Testis (tissue), 3 donors: ENCODE measurements around the gene OLFML2B. TPM values are rescaled to one million over a fixed set of nuclear protein-coding genes. Genes with fewer than 3 reads are reported as not detected.

Experiments used
- DNase-seq: peaks from one replicate; pipeline ENCODE4 v3.0.0-alpha.2; 2019
- H3K27ac ChIP-seq, 2 donors: fragments of 200-600 bp; sonication (generic); one replicate each; pipeline ENCODE4 v1.5.1; 2019
- H3K27me3 ChIP-seq: fragments of 200-600 bp; sonication (generic); one replicate; pipeline ENCODE4 v1.5.1; 2019
- H3K36me3 ChIP-seq: fragments of 200-600 bp; sonication (generic); one replicate; pipeline ENCODE4 v1.5.1; 2017; ENCODE audit warnings: low read depth; ENCODE audit errors: missing control alignments
- H3K4me1 ChIP-seq: fragments of 200-600 bp; sonication (generic); one replicate; pipeline ENCODE4 v1.5.1; 2019
- H3K4me3 ChIP-seq, 2 donors: fragments of 200-600 bp; sonication (generic); one replicate each; pipeline ENCODE4 v1.5.1; 2017 to 2019
- H3K9me3 ChIP-seq: fragments of 200-600 bp; sonication (generic); one replicate; pipeline ENCODE4 v1.5.1; 2017
- CTCF ChIP-seq, 3 experiments: fragments of 450-650 bp in 2 of 3; fragments of 200-600 bp in 1 of 3; sonication (generic) in 1 of 3; IDR thresholded peaks; one replicate each; pipeline ENCODE4 v1.5.1; 2016 to 2019; ENCODE audit warnings: antibody characterized with exemption in 3 of 3, mild to moderate bottlenecking in 2 of 3, moderate library complexity in 1 of 3
- POLR2A ChIP-seq: fragments of 450-650 bp; IDR thresholded peaks from one replicate; pipeline ENCODE4 v1.6.1; 2017; ENCODE audit warnings: antibody characterized with exemption, mild to moderate bottlenecking, moderate library complexity
- WGBS, 2 donors: methylation state at CpG; one replicate each; pipeline ENCODE4 v1.1.5; 2018; 5-methylcytosine and 5-hydroxymethylcytosine counted together
- intact Hi-C: fragments of 100-400 bp; cut with DNase I; formaldehyde crosslinking; loops from one replicate; pipeline ENCODE4 v1.15.1; 2023; ENCODE audit warnings: low total_unique reads
- polyA plus RNA-seq: library from polyadenylated mRNA; stranded (reverse); fragments of 350-450 nt; fragmentation: Illumina TruSeq; extraction: RNeasy Lipid Tissue Mini Kit (QIAGEN cat#74804); gene quantifications from one replicate; pipeline ENCODE4 v1.2.3, GENCODE V29; 2014; ENCODE audit warnings: low read depth, low replicate concordance; ENCODE audit not compliant: insufficient read depth
- total RNA-seq, 2 donors: library from RNA; depleted of rRNA; stranded (reverse); fragments of >200 nt; gene quantifications; one replicate each; pipeline ENCODE4 v1.2.3, GENCODE V29; 2016

OLFML2B gene
- total and polyA plus RNA-seq, 3 donors from 2014 or later = 31.3 to 57.9 (median 40.4) TPM

- TF ChIP-seq CTCF (IDR thresholded peaks at IDR 0.05) = no peak
- no peak for TF ChIP-seq POLR2A
- Histone ChIP-seq H3K4me3 (no peak overlapping the region), H3K36me3 (no peaks in the 10 kb centered on the region), H3K27me3 (no peaks in the 10 kb centered on the region), H3K27ac (no peak overlapping the region), H3K4me1 (peaks cover 3% of the 10 kb centered on the region), H3K9me3 (no peaks in the 10 kb centered on the region)
- intact Hi-C loops = no loop called here
- no peak for DNase-seq
- 90 to 91% methylated on average over 11 of the region's 11 CpGs for WGBS, 2 donors
Measured at GRCh38 chr1:161993576-161993975, 30.1 kb downstream of the OLFML2B start.

- Histone ChIP-seq H3K27ac (no peak overlapping the region), H3K4me1 (peaks cover 3% of the 10 kb centered on the region)
- 90 to 93% methylated on average over 5 of the region's 5 CpGs for WGBS, 2 donors
Measured at GRCh38 chr1:161989786-161990185, 33.9 kb downstream of the OLFML2B start.

GRCh38 chr1:161989108-161989507, 34.6 kb downstream of the OLFML2B start:
- peaks cover 3% of the 10 kb centered on the region for H3K4me1 ChIP-seq
- H3K27me3 ChIP-seq = no peaks in the 10 kb centered on the region
- no peak overlapping the region for H3K4me3 ChIP-seq
- TF ChIP-seq POLR2A (no peak), CTCF (IDR thresholded peaks at IDR 0.05) (no peak)
- no peak overlapping the region for H3K27ac ChIP-seq
- H3K36me3 ChIP-seq = no peaks in the 10 kb centered on the region
- no peaks in the 10 kb centered on the region for H3K9me3 ChIP-seq
- intact Hi-C loops = no loop called here
- no peak for DNase-seq

More at GRCh38 chr1:161989786-161990185, 33.9 kb downstream of the OLFML2B start:
- Histone ChIP-seq H3K4me3 (no peak overlapping the region), H3K36me3 (no peaks in the 10 kb centered on the region), H3K9me3 (no peaks in the 10 kb centered on the region), H3K27me3 (no peaks in the 10 kb centered on the region)
- TF ChIP-seq CTCF (IDR thresholded peaks at IDR 0.05) = no peak
- TF ChIP-seq POLR2A = no peak
- intact Hi-C loops = no loop called here
- DNase-seq = no peak

- Histone ChIP-seq H3K9me3 (no peaks in the 10 kb centered on the region), H3K27ac (no peak overlapping the region), H3K36me3 (no peaks in the 10 kb centered on the region), H3K4me1 (no peaks in the 10 kb centered on the region), H3K27me3 (no peaks in the 10 kb centered on the region), H3K4me3 (no peak overlapping the region)
- intact Hi-C loops = no loop called here
- WGBS, 2 donors = 78 to 85% methylated on average over 5 of the region's 5 CpGs
- no peak for TF ChIP-seq CTCF (IDR thresholded peaks at IDR 0.05)
- no peak for TF ChIP-seq POLR2A
- no peak for DNase-seq
Measured at GRCh38 chr1:161988413-161988812, 35.3 kb downstream of the OLFML2B start.

GRCh38 chr1:161987872-161988271, 35.8 kb downstream of the OLFML2B start:
- H3K36me3 ChIP-seq = no peaks in the 10 kb centered on the region
- no peak overlapping the region for H3K27ac ChIP-seq
- H3K4me3 ChIP-seq = no peak overlapping the region
- intact Hi-C loops = no loop called here
- no peaks in the 10 kb centered on the region for H3K4me1 ChIP-seq
- TF ChIP-seq POLR2A = no peak
- no peaks in the 10 kb centered on the region for H3K9me3 ChIP-seq
- 81 to 83% methylated on average over 5 of the region's 5 CpGs for WGBS, 2 donors
- DNase-seq = no peak
- H3K27me3 ChIP-seq = no peaks in the 10 kb centered on the region
